OCI-LY3 (cell line): Measurements from ENCODE around the gene CLPTM1.

Experiments used
- EZH2phosphoT487 ChIP-seq: fragments of 200-600 bp; shearing (Covaris generic); IDR thresholded peaks from 2 replicates; pipeline ENCODE4 v1.6.1; 2018; ENCODE audit warnings: antibody characterized with exemption, mixed run types, low read depth
- TF ChIP-seq, protein P1 (sequence below): fragments of 200-600, 300-600 bp; sonication (generic); IDR thresholded peaks from 2 replicates; pipeline ENCODE4 v1.5.1; 2014; ENCODE audit warnings: antibody characterized with exemption, low read length, low read depth

DNA sequence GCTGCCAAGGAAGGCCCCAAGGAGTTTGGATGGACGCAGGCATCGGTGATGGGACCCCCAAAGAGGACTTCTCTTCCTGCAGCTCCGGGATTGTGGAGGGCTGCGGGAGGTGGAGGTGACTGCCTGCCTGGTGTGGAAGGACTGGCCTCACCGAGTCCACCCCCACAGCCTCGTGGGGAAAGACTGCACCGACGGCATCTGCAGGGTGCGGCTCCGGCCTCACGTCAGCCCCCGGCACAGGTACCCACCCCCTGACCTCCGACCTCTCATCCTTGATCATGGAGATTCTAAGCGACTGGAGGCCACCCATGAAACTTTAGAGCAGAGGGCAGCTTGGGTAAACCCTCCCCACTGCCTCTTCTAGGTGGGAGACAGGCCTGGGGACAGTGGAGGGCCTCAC is 66.8 kb downstream of the CLPTM1 start:
- TF ChIP-seq, protein P1, sequence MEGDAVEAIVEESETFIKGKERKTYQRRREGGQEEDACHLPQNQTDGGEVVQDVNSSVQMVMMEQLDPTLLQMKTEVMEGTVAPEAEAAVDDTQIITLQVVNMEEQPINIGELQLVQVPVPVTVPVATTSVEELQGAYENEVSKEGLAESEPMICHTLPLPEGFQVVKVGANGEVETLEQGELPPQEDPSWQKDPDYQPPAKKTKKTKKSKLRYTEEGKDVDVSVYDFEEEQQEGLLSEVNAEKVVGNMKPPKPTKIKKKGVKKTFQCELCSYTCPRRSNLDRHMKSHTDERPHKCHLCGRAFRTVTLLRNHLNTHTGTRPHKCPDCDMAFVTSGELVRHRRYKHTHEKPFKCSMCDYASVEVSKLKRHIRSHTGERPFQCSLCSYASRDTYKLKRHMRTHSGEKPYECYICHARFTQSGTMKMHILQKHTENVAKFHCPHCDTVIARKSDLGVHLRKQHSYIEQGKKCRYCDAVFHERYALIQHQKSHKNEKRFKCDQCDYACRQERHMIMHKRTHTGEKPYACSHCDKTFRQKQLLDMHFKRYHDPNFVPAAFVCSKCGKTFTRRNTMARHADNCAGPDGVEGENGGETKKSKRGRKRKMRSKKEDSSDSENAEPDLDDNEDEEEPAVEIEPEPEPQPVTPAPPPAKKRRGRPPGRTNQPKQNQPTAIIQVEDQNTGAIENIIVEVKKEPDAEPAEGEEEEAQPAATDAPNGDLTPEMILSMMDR, result no peak
- TF ChIP-seq EZH2phosphoT487, result no peak
